ENCODE measurements around the gene RNF167. TPM values are rescaled to one million over a fixed set of nuclear protein-coding genes. Genes with fewer than 3 reads are reported as not detected.
A peak's percentile ranks its signal among the peaks of the same experiment; 100 is the strongest.

Gene RNF167
- total RNA-seq = 25.8 TPM

GRCh38 chr17:4939796-4940554 is at the start of gene RNF167, which contains the start of gene SLC25A11:
TSS of gene RNF167 (plus strand) at chr17:4940268. CDS start at chr17:4940910, 642 bp downstream.
TSS of gene SLC25A11 (minus strand) at chr17:4940046. CDS start at chr17:4939910, 136 bp downstream.

GRCh38 chr17:4899341-4900230 is 40.5 kb upstream of the RNF167 start, which contains the start of gene C17orf107:
TSS of gene C17orf107 (plus strand) at chr17:4899536. CDS start at chr17:4899763, 227 bp downstream.

GRCh38 chr17:4903051-4903818 is 36.8 kb upstream of the RNF167 start, which contains the start of gene CHRNE:
TSS of gene CHRNE (minus strand) at chr17:4903098. CDS start at chr17:4903063, 35 bp downstream.

GRCh38 chr17:4931963-4932362 is 8.1 kb upstream of the RNF167 start, which contains the start of gene GP1BA:
TSS of gene GP1BA (plus strand) at chr17:4932277. CDS start at chr17:4932605, 328 bp downstream.

GRCh38 chr17:4948166-4948930 is 8.3 kb downstream of the RNF167 start, which contains the start of gene PFN1:
TSS of gene PFN1 (minus strand) at chr17:4948530. CDS start at chr17:4948394, 136 bp downstream.

GRCh38 chr17:4950746-4951204 is 10.7 kb downstream of the RNF167 start, which contains the start of gene ENO3:
TSS of gene ENO3 (plus strand) at chr17:4951119. CDS start at chr17:4951830, 711 bp downstream.

GRCh38 chr17:4967539-4968485 is 27.7 kb downstream of the RNF167 start, which contains the start of gene SPAG7:
TSS of gene SPAG7 (minus strand) at chr17:4967817. CDS start at chr17:4967804, 13 bp downstream.

GRCh38 chr17:4986951-4987766 is 47.1 kb downstream of the RNF167 start, which contains the start of gene CAMTA2:
TSS of gene CAMTA2 (minus strand) at chr17:4987675. CDS start at chr17:4986222, 1,453 bp downstream.

Small RNA genes within 50 kb of the gene (small RNA-seq; reads per million reads assigned to genes)
- gene MIR6864 = 0.26 reads per million, percentile 9 among the genes with 10 or more reads in this experiment
- gene MIR6865 = not detected

Other genes starting within 250 kb of the RNF167 start
- 31.1 TPM for gene PELP1, start 236.1 kb upstream of the RNF167 start, total RNA-seq
- 16.4 TPM for gene ARRB2, start 229.6 kb upstream of the RNF167 start, total RNA-seq
- gene MED11, start 208.8 kb upstream of the RNF167 start, total RNA-seq = 8.3 TPM
- gene ZMYND15, start 200.4 kb upstream of the RNF167 start, total RNA-seq = 0.23 TPM
- gene CXCL16, start 200.3 kb upstream of the RNF167 start, total RNA-seq = 1.8 TPM
- not detected for gene TM4SF5, start 168.4 kb upstream of the RNF167 start, total RNA-seq
- gene VMO1, start 153.9 kb upstream of the RNF167 start, total RNA-seq = 0.69 TPM
- not detected for gene GLTPD2, start 151.3 kb upstream of the RNF167 start, total RNA-seq
- 111 TPM for gene PSMB6, start 144.1 kb upstream of the RNF167 start, total RNA-seq
- gene PLD2, start 133.1 kb upstream of the RNF167 start, total RNA-seq = 10.8 TPM
- 29.3 TPM for gene MINK1, start 106.9 kb upstream of the RNF167 start, total RNA-seq
- gene C17orf107, start 40.7 kb upstream of the RNF167 start, total RNA-seq = 3.0 TPM
- gene CHRNE, start 37.2 kb upstream of the RNF167 start, total RNA-seq = 0.46 TPM
- gene GP1BA, start 8.0 kb upstream of the RNF167 start, total RNA-seq = not detected
- 51.2 TPM for gene SLC25A11, start 222 bp upstream of the RNF167 start, total RNA-seq
- gene PFN1, start 8.3 kb downstream of the RNF167 start, total RNA-seq = 78.0 TPM
- gene ENO3, start 10.9 kb downstream of the RNF167 start, total RNA-seq = 1.8 TPM
- 40.4 TPM for gene SPAG7, start 27.5 kb downstream of the RNF167 start, total RNA-seq
- gene CAMTA2, start 47.4 kb downstream of the RNF167 start, total RNA-seq = 11.8 TPM
- 0.69 TPM for gene INCA1, start 57.3 kb downstream of the RNF167 start, total RNA-seq
- 13.8 TPM for gene KIF1C, start 57.7 kb downstream of the RNF167 start, total RNA-seq
- not detected for gene SLC52A1, start 95.2 kb downstream of the RNF167 start, total RNA-seq
- gene ZFP3, start 138.2 kb downstream of the RNF167 start, total RNA-seq = 15.7 TPM
- 14.3 TPM for gene ZNF232, start 171.6 kb downstream of the RNF167 start, total RNA-seq
- 0.23 TPM for gene USP6, start 175.8 kb downstream of the RNF167 start, total RNA-seq

Data from diencephalon (tissue), 1 donor.